HepG2 (cell line): ENCODE results near the gene ZNF20. TPM values are rescaled to one million over a fixed set of nuclear protein-coding genes. Genes with fewer than 3 reads are reported as not detected.

Experiments
- DMAP1 ChIP-seq: IDR thresholded peaks from 2 replicates; pipeline ENCODE4 v1.6.1; 2016
- HMG20A ChIP-seq: IDR thresholded peaks from 2 replicates; pipeline ENCODE4 v1.6.1; 2016; ENCODE audit warnings: borderline replicate concordance
- KDM2A ChIP-seq: sonication (generic); formaldehyde crosslinking; IDR thresholded peaks from 2 replicates; pipeline ENCODE4 v1.4.0; 2020; ENCODE audit warnings: low read depth, missing genetic modification reagents, borderline replicate concordance
- MTF2 ChIP-seq: sonication (generic); formaldehyde crosslinking; IDR thresholded peaks from 2 replicates; pipeline ENCODE4 v1.5.0; 2020; ENCODE audit warnings: missing genetic modification reagents, borderline replicate concordance
- REPIN1 ChIP-seq: sonication (generic); formaldehyde crosslinking; IDR thresholded peaks from 2 replicates; pipeline ENCODE4 v1.8.0; 2022; ENCODE audit warnings: missing genetic modification reagents, low read depth, mild to moderate bottlenecking, borderline replicate concordance
- SCMH1 ChIP-seq: sonication (generic); formaldehyde crosslinking; IDR thresholded peaks from 2 replicates; pipeline ENCODE4 v1.9.0; 2021; ENCODE audit warnings: missing genetic modification reagents, mild to moderate bottlenecking, borderline replicate concordance
- TCF12 ChIP-seq, 2 experiments: fragments of 450-650 bp in 1 of 2; sonication (generic) in 1 of 2; formaldehyde crosslinking in 1 of 2; IDR thresholded peaks; 2 replicates each; pipeline versions ENCODE4 v1.6.1 to v1.8.0; 2017 to 2022; ENCODE audit warnings: antibody characterized with exemption in 1 of 2, mild to moderate bottlenecking in 1 of 2, missing genetic modification reagents in 1 of 2, moderate library complexity in 1 of 2
- TCF7L2 ChIP-seq: IDR thresholded peaks from 2 replicates; pipeline ENCODE4 v1.6.1; 2011; ENCODE audit warnings: mild to moderate bottlenecking, low read depth, low read length, moderate library complexity
- U2AF2 ChIP-seq: fragments of 200-400 bp; formaldehyde crosslinking; IDR thresholded peaks from 2 replicates; pipeline ENCODE4 v1.6.1; 2017; ENCODE audit warnings: low read depth, mild to moderate bottlenecking, low read length
- ZBTB3 ChIP-seq: sonication (generic); formaldehyde crosslinking; IDR thresholded peaks from 2 replicates; pipeline ENCODE4 v1.4.0; 2020; ENCODE audit warnings: low read depth, mild to moderate bottlenecking, moderate library complexity, missing genetic modification reagents, borderline replicate concordance
- ZNF224 ChIP-seq: sonication (generic); formaldehyde crosslinking; IDR thresholded peaks from 2 replicates; pipeline ENCODE4 v1.5.0; 2020; ENCODE audit warnings: mild to moderate bottlenecking, missing genetic modification reagents
- ZNF225 ChIP-seq: sonication (generic); formaldehyde crosslinking; IDR thresholded peaks from 2 replicates; pipeline ENCODE4 v1.4.0; 2020; ENCODE audit warnings: mild to moderate bottlenecking, missing genetic modification reagents
- ZNF501 ChIP-seq: sonication (generic); formaldehyde crosslinking; IDR thresholded peaks from 2 replicates; pipeline ENCODE4 v1.5.1; 2020; ENCODE audit warnings: mild to moderate bottlenecking, moderate library complexity, missing genetic modification reagents
- ZNF564 ChIP-seq: sonication (generic); formaldehyde crosslinking; IDR thresholded peaks from 2 replicates; pipeline ENCODE4 v1.8.1; 2023; ENCODE audit warnings: mild to moderate bottlenecking, missing genetic modification reagents
- ZNF747 ChIP-seq: sonication (generic); formaldehyde crosslinking; IDR thresholded peaks from 2 replicates; pipeline ENCODE4 v1.8.1; 2023; ENCODE audit warnings: missing genetic modification reagents, mild to moderate bottlenecking, borderline replicate concordance
- ZNF772 ChIP-seq: sonication (generic); formaldehyde crosslinking; IDR thresholded peaks from 2 replicates; pipeline ENCODE4 v1.5.0; 2020; ENCODE audit warnings: mild to moderate bottlenecking, missing genetic modification reagents
- polyA plus RNA-seq, 8 experiments: library from polyadenylated mRNA; depleted of rRNA in 3 of 8; stranded (reverse) in 7 of 8; unstranded in 1 of 8; fragments of >200 nt; fragmentation: Illumina TruSeq in 4 of 8; extraction: Trizol in 4 of 8; gene quantifications; 2 replicates each; pipeline versions ENCODE4 v1.2.1 to v1.2.3, GENCODE V29; 2011 to 2016; ENCODE audit warnings: low read depth in 4 of 8, missing spikeins in 1 of 8, mixed read lengths in 1 of 8; ENCODE audit not compliant: insufficient read depth in 1 of 8
- total RNA-seq, 5 experiments: library from RNA; depleted of rRNA; stranded (reverse); fragments of >200 nt; fragmentation: Illumina TruSeq; extraction: Trizol; gene quantifications; 2 replicates each; pipeline ENCODE4 v1.2.3, GENCODE V29; 2016; ENCODE audit warnings: low read depth in 1 of 5
- TF ChIP-seq, protein P1 (sequence below): sonication (generic); formaldehyde crosslinking; conservative IDR thresholded peaks from 2 replicates; pipeline ENCODE4 v1.8.0; 2022; ENCODE audit warnings: mild to moderate bottlenecking, moderate library complexity, missing genetic modification reagents
- TF ChIP-seq, protein P2 (sequence below): sonication (generic); formaldehyde crosslinking; IDR thresholded peaks from 2 replicates; pipeline ENCODE4 v1.4.0; 2020; ENCODE audit warnings: missing genetic modification reagents
- TF ChIP-seq, protein P3 (sequence below): sonication (generic); formaldehyde crosslinking; IDR thresholded peaks from 2 replicates; pipeline ENCODE4 v1.5.0; 2020; ENCODE audit warnings: mild to moderate bottlenecking, missing genetic modification reagents
- TF ChIP-seq, protein P4 (sequence below): sonication (generic); formaldehyde crosslinking; IDR thresholded peaks from 2 replicates; pipeline ENCODE4 v1.5.0; 2020; ENCODE audit warnings: mild to moderate bottlenecking, missing genetic modification reagents
- TF ChIP-seq, protein P5 (sequence below): sonication (generic); formaldehyde crosslinking; IDR thresholded peaks from 2 replicates; pipeline ENCODE4 v1.8.1; 2023; ENCODE audit warnings: missing genetic modification reagents, mild to moderate bottlenecking, borderline replicate concordance

The ZNF20 gene
- total and polyA plus RNA-seq, 2 of the 13 experiments (the other 11 are each of a cell fraction or from before 2014, with no cell fraction given), result 1.6 to 8.0 TPM

DNA sequence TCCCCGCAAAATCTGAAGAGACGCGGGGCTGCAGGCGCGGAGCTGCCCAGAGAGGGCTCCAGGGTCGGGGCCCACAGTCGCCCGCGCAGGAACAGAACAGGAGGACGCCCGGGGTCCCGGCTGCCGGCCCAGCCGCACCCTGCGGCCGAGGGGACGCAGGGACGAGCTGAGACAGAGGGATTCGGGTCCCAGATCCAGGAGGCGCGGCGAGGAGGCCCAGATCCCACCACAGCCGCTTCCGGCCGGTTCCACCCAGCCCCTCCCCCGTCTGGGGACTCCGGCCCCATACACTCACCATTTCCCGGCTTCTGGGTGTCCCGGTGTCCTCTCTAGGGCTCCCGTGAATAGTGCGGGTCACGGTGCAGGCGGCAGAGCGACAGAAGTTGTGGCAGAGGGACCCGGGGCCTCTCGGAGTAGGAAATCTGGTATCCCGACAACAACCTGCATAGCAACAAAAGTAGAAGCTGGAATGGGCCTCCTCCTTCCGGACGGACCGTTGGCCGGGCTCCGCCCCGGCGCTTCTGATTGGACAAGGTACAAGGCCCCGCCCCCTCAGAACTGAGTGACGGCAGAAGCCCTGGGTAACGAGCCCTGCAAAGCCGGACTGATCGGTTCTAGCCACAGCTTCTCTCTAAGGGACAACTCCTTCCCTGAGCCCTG is at the start of gene ZNF20 (continued):
- TF ChIP-seq, protein P1, sequence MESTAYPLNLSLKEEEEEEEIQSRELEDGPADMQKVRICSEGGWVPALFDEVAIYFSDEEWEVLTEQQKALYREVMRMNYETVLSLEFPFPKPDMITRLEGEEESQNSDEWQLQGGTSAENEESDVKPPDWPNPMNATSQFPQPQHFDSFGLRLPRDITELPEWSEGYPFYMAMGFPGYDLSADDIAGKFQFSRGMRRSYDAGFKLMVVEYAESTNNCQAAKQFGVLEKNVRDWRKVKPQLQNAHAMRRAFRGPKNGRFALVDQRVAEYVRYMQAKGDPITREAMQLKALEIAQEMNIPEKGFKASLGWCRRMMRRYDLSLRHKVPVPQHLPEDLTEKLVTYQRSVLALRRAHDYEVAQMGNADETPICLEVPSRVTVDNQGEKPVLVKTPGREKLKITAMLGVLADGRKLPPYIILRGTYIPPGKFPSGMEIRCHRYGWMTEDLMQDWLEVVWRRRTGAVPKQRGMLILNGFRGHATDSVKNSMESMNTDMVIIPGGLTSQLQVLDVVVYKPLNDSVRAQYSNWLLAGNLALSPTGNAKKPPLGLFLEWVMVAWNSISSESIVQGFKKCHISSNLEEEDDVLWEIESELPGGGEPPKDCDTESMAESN (CRISPR knock-in tag), result peak; percentile 32; the same call in 1 of the 2 replicates
- TF ChIP-seq ZNF225 (CRISPR knock-in tag) (no peak), REPIN1 (0 out of 2 replicates have a peak, but pooled peaks have one; percentile 34), ZNF224 (CRISPR knock-in tag) (0 out of 2 replicates have a peak, but pooled peaks have one; percentile 43), KDM2A (CRISPR knock-in tag) (peak; percentile 81), TCF7L2 (no peak), ZNF747 (no peak), TCF12 (IDR thresholded peaks at IDR 0.05) (no peak), TCF12 (CRISPR knock-in tag; IDR thresholded peaks at IDR 0.05) (no peak; the same call in 1 of the 2 replicates), DMAP1 (CRISPR knock-in tag) (peak; percentile 63; the same call in 1 of the 2 replicates), ZNF501 (CRISPR knock-in tag) (no peak), U2AF2 (no peak), SCMH1 (CRISPR knock-in tag) (no peak), HMG20A (CRISPR knock-in tag) (no peak), MTF2 (CRISPR knock-in tag) (no peak), ZNF564 (CRISPR knock-in tag) (no peak), ZBTB3 (CRISPR knock-in tag) (no peak), ZNF772 (no peak)
- TF ChIP-seq, protein P2, sequence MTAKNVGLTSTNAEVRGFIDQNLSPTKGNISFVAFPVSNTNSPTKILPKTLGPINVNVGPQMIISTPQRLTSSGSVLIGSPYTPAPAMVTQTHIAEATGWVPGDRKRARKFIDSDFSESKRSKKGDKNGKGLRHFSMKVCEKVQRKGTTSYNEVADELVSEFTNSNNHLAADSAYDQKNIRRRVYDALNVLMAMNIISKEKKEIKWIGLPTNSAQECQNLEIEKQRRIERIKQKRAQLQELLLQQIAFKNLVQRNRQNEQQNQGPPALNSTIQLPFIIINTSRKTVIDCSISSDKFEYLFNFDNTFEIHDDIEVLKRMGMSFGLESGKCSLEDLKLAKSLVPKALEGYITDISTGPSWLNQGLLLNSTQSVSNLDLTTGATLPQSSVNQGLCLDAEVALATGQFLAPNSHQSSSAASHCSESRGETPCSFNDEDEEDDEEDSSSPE (CRISPR knock-in tag), result no peak
- TF ChIP-seq, protein P3, sequence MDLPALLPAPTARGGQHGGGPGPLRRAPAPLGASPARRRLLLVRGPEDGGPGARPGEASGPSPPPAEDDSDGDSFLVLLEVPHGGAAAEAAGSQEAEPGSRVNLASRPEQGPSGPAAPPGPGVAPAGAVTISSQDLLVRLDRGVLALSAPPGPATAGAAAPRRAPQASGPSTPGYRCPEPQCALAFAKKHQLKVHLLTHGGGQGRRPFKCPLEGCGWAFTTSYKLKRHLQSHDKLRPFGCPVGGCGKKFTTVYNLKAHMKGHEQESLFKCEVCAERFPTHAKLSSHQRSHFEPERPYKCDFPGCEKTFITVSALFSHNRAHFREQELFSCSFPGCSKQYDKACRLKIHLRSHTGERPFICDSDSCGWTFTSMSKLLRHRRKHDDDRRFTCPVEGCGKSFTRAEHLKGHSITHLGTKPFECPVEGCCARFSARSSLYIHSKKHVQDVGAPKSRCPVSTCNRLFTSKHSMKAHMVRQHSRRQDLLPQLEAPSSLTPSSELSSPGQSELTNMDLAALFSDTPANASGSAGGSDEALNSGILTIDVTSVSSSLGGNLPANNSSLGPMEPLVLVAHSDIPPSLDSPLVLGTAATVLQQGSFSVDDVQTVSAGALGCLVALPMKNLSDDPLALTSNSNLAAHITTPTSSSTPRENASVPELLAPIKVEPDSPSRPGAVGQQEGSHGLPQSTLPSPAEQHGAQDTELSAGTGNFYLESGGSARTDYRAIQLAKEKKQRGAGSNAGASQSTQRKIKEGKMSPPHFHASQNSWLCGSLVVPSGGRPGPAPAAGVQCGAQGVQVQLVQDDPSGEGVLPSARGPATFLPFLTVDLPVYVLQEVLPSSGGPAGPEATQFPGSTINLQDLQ (CRISPR knock-in tag), result 0 out of 2 replicates have a peak, but pooled peaks have one; percentile 25
- TF ChIP-seq, protein P4, sequence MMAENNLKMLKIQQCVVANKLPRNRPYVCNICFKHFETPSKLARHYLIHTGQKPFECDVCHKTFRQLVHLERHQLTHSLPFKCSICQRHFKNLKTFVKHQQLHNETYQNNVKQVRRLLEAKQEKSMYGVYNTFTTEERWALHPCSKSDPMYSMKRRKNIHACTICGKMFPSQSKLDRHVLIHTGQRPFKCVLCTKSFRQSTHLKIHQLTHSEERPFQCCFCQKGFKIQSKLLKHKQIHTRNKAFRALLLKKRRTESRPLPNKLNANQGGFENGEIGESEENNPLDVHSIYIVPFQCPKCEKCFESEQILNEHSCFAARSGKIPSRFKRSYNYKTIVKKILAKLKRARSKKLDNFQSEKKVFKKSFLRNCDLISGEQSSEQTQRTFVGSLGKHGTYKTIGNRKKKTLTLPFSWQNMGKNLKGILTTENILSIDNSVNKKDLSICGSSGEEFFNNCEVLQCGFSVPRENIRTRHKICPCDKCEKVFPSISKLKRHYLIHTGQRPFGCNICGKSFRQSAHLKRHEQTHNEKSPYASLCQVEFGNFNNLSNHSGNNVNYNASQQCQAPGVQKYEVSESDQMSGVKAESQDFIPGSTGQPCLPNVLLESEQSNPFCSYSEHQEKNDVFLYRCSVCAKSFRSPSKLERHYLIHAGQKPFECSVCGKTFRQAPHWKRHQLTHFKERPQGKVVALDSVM (CRISPR knock-in tag), result peak; percentile 63; the same call in 1 of the 2 replicates
- TF ChIP-seq, protein P5, sequence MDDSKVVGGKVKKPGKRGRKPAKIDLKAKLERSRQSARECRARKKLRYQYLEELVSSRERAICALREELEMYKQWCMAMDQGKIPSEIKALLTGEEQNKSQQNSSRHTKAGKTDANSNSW (CRISPR knock-in tag), result no peak
